Neuronal stem cell (in vitro differentiated cells): ENCODE measurements around the gene BZW2.

Experiments used
- DNase-seq: peaks from one replicate; pipeline ENCODE4 v3.0.0-alpha.2; 2013; ENCODE audit warnings: low spot score
- H2AFZ ChIP-seq: one replicate; pipeline ENCODE4 v1.6.1; 2013; ENCODE audit warnings: mild to moderate bottlenecking, low read length, inconsistent platforms
- H2AK5ac ChIP-seq: 2 replicates; pipeline ENCODE4 v1.6.1; 2013; ENCODE audit warnings: low read depth, mild to moderate bottlenecking, inconsistent platforms, low read length, moderate library complexity, mixed read lengths
- H2BK120ac ChIP-seq: 2 replicates; pipeline ENCODE4 v1.6.1; 2013; ENCODE audit warnings: low read depth, mild to moderate bottlenecking, inconsistent platforms, low read length, moderate library complexity, mixed read lengths
- H2BK12ac ChIP-seq: one replicate; pipeline ENCODE4 v1.6.1; 2013; ENCODE audit warnings: low read length, inconsistent platforms
- H2BK15ac ChIP-seq: 2 replicates; pipeline ENCODE4 v1.6.1; 2013; ENCODE audit warnings: mild to moderate bottlenecking, low read length, inconsistent platforms, mixed read lengths
- H2BK5ac ChIP-seq: one replicate; pipeline ENCODE4 v1.6.1; 2013; ENCODE audit warnings: inconsistent platforms, mild to moderate bottlenecking, low read length, moderate library complexity
- H3K14ac ChIP-seq: one replicate; pipeline ENCODE4 v1.6.1; 2013; ENCODE audit warnings: low read length, inconsistent platforms
- H3K18ac ChIP-seq: 2 replicates; pipeline ENCODE4 v1.6.1; 2013; ENCODE audit warnings: low read length, inconsistent platforms
- H3K23ac ChIP-seq: 2 replicates; pipeline ENCODE4 v1.6.1; 2013; ENCODE audit warnings: low read depth, mild to moderate bottlenecking, mixed read lengths, low read length, inconsistent platforms; ENCODE audit not compliant: poor library complexity
- H3K27ac ChIP-seq: replicated peaks from 3 replicates; pipeline ENCODE4 v1.5.1; 2013; ENCODE audit warnings: low read length, inconsistent platforms
- H3K27me3 ChIP-seq, 3 experiments: 2 replicates each; pipeline ENCODE4 v1.6.1; 2013; ENCODE audit warnings: low read length in 3 of 3, mild to moderate bottlenecking in 2 of 3, inconsistent platforms in 1 of 3, low read depth in 1 of 3, mixed read lengths in 1 of 3, moderate library complexity in 1 of 3; ENCODE audit not compliant: control insufficient read depth in 3 of 3, insufficient read depth in 3 of 3
- H3K36me3 ChIP-seq, 2 donors: replicated peaks in 1 of 2; 2 replicates each; pipeline ENCODE4 v1.6.1; 2013; ENCODE audit warnings: low read length in 2 of 2; ENCODE audit not compliant: control insufficient read depth in 2 of 2, insufficient read depth in 2 of 2
- H3K4ac ChIP-seq: 2 replicates; pipeline ENCODE4 v1.6.1; 2013; ENCODE audit warnings: inconsistent platforms, mild to moderate bottlenecking, low read length, moderate library complexity
- H3K4me1 ChIP-seq, 2 donors: 1 replicate in 1 of 2; 2 replicates in 1 of 2; pipeline ENCODE4 v1.6.1; 2013; ENCODE audit warnings: low read length in 2 of 2, low read depth in 1 of 2; ENCODE audit not compliant: control insufficient read depth in 2 of 2, insufficient read depth in 1 of 2
- H3K4me2 ChIP-seq: one replicate; pipeline ENCODE4 v1.6.1; 2013; ENCODE audit warnings: mild to moderate bottlenecking, low read length, inconsistent platforms; ENCODE audit not compliant: insufficient read depth, poor library complexity, severe bottlenecking
- H3K4me3 ChIP-seq, 2 donors: 2 replicates each; pipeline ENCODE4 v1.5.1; 2013; ENCODE audit warnings: low read length in 2 of 2, mild to moderate bottlenecking in 2 of 2, inconsistent platforms in 1 of 2, moderate library complexity in 1 of 2
- H3K79me1 ChIP-seq: one replicate; pipeline ENCODE4 v1.6.1; 2013; ENCODE audit warnings: low read depth, mild to moderate bottlenecking, inconsistent platforms, low read length, moderate library complexity
- H3K9ac ChIP-seq: one replicate; pipeline ENCODE4 v1.6.1; 2013; ENCODE audit warnings: mild to moderate bottlenecking, low read depth, low read length, inconsistent platforms; ENCODE audit not compliant: poor library complexity
- H3K9me3 ChIP-seq, 2 donors: replicated peaks in 1 of 2; 2 replicates each; pipeline versions ENCODE3 to v1.6.1; 2013; ENCODE audit warnings: low read length in 2 of 2, mild to moderate bottlenecking in 2 of 2, inconsistent platforms in 1 of 2, low read depth in 1 of 2, mixed read lengths in 1 of 2, moderate library complexity in 1 of 2; ENCODE audit not compliant: control insufficient read depth in 2 of 2, insufficient read depth in 1 of 2
- H4K8ac ChIP-seq: one replicate; pipeline ENCODE4 v1.6.1; 2013; ENCODE audit warnings: low read depth, mild to moderate bottlenecking, inconsistent platforms, low read length, moderate library complexity
- H4K91ac ChIP-seq: one replicate; pipeline ENCODE4 v1.6.1; 2013; ENCODE audit warnings: low read length, low read depth, mild to moderate bottlenecking, inconsistent platforms; ENCODE audit not compliant: poor library complexity
- WGBS, 2 donors: extraction: QIAGEN DNeasy Blood & Tissue Kit; methylation state at CpG; one replicate each; pipeline ENCODE4 v1.1.7; 2013; ENCODE audit warnings: missing lambda C conversion rate in 2 of 2, mixed read lengths in 1 of 2; ENCODE audit not compliant: insufficient read length in 2 of 2, insufficient replicate concordance in 1 of 2; ENCODE audit errors: extremely low coverage in 2 of 2; 5-methylcytosine and 5-hydroxymethylcytosine counted together

BZW2 gene

GRCh38 chr7:16724344-16724743 lies 78.4 kb downstream of the BZW2 start:
- WGBS, 2 donors: no CpG with 5 or more reads among the region's 1 CpG
- Histone ChIP-seq H3K27ac (no peak overlapping the region), H3K18ac (no peak overlapping the region), H3K27me3 (peaks cover 0 to 2% (median 0%) of the 10 kb centered on the region in 3 experiments), H3K23ac (no peak overlapping the region), H2AK5ac (no peak overlapping the region), H3K9ac (no peak overlapping the region), H2AFZ (no peak overlapping the region), H2BK15ac (no peak overlapping the region), H3K79me1 (no peaks in the 10 kb centered on the region), H2BK120ac (no peak overlapping the region), H3K4ac (no peak overlapping the region), H4K8ac (no peak overlapping the region), H3K9me3 (no peaks in the 10 kb centered on the region), H4K91ac (no peak overlapping the region), H3K4me3 (no peak overlapping the region), H3K36me3 (no peaks in the 10 kb centered on the region), H3K4me2 (no peak overlapping the region), H3K4me1 (peaks cover 0 to 1% of the 10 kb centered on the region in 2 donors), H2BK5ac (no peak overlapping the region), H2BK12ac (no peak overlapping the region), H3K14ac (no peak overlapping the region)
- DNase-seq: no peak

- Histone ChIP-seq H3K36me3 (no peaks in the 10 kb centered on the region), H2BK5ac (no peak overlapping the region), H3K79me1 (no peaks in the 10 kb centered on the region), H2AK5ac (no peak overlapping the region), H3K4ac (no peak overlapping the region), H4K8ac (no peak overlapping the region), H2BK15ac (no peak overlapping the region), H3K14ac (no peak overlapping the region), H2AFZ (no peak overlapping the region), H4K91ac (no peak overlapping the region), H3K9me3 (no peaks in the 10 kb centered on the region), H3K23ac (no peak overlapping the region), H3K9ac (no peak overlapping the region), H3K18ac (no peak overlapping the region), H3K27ac (no peak overlapping the region), H2BK12ac (no peak overlapping the region), H3K4me3 (no peak overlapping the region), H3K4me2 (no peak overlapping the region), H3K4me1 (peaks cover 0 to 1% of the 10 kb centered on the region in 2 donors), H3K27me3 (peaks cover 0 to 2% (median 0%) of the 10 kb centered on the region in 3 experiments), H2BK120ac (no peak overlapping the region)
- DNase-seq: no peak
- 100% methylated on average over 1 of the region's 2 CpGs; no CpG with 5 or more reads in 1 of the 2 donors for WGBS, 2 donors
Observed at GRCh38 chr7:16726189-16726588, 80.2 kb downstream of the BZW2 start.

- Histone ChIP-seq H3K18ac (no peak overlapping the region), H2BK120ac (no peak overlapping the region)
Observed at GRCh38 chr7:16727736-16728135, 81.8 kb downstream of the BZW2 start.

GRCh38 chr7:16728811-16729210 lies 82.8 kb downstream of the BZW2 start:
- Histone ChIP-seq H2BK12ac (no peak overlapping the region), H4K8ac (no peak overlapping the region), H3K79me1 (no peaks in the 10 kb centered on the region), H3K4me1 (no peaks in the 10 kb centered on the region), H3K18ac (no peak overlapping the region), H2AFZ (no peak overlapping the region), H3K27me3 (peaks cover 0 to 2% (median 0%) of the 10 kb centered on the region in 3 experiments), H3K27ac (no peak overlapping the region), H2BK15ac (no peak overlapping the region), H3K14ac (no peak overlapping the region), H3K36me3 (no peaks in the 10 kb centered on the region), H2AK5ac (no peak overlapping the region), H2BK120ac (no peak overlapping the region), H3K9me3 (no peaks in the 10 kb centered on the region), H3K23ac (no peak overlapping the region), H2BK5ac (no peak overlapping the region), H4K91ac (no peak overlapping the region), H3K4me3 (no peak overlapping the region), H3K4ac (no peak overlapping the region), H3K4me2 (no peak overlapping the region), H3K9ac (no peak overlapping the region)
- no peak for DNase-seq
- WGBS, 2 donors: no CpG with 5 or more reads among the region's 10 CpGs

More at GRCh38 chr7:16727736-16728135, 81.8 kb downstream of the BZW2 start:
- H4K8ac ChIP-seq: no peak overlapping the region
- no peak overlapping the region for H2AK5ac ChIP-seq
- no peak overlapping the region for H3K4ac ChIP-seq
- no peak overlapping the region for H4K91ac ChIP-seq
- no CpG with 5 or more reads among the region's 4 CpGs for WGBS, 2 donors
- no peak for DNase-seq
- no peaks in the 10 kb centered on the region for H3K9me3 ChIP-seq
- no peak overlapping the region for H3K14ac ChIP-seq
- no peak overlapping the region for H3K23ac ChIP-seq
- no peak overlapping the region for H3K4me3 ChIP-seq
- no peak overlapping the region for H3K4me2 ChIP-seq
- H2AFZ ChIP-seq: no peak overlapping the region
- no peak overlapping the region for H2BK15ac ChIP-seq
- H3K9ac ChIP-seq: no peak overlapping the region
- peaks cover 0 to 1% of the 10 kb centered on the region in 2 donors for H3K4me1 ChIP-seq
- no peaks in the 10 kb centered on the region for H3K36me3 ChIP-seq
- H3K27me3 ChIP-seq: peaks cover 0 to 2% (median 0%) of the 10 kb centered on the region in 3 experiments
- no peak overlapping the region for H3K27ac ChIP-seq
- no peak overlapping the region for H2BK5ac ChIP-seq
- no peak overlapping the region for H2BK12ac ChIP-seq
- H3K79me1 ChIP-seq: no peaks in the 10 kb centered on the region
